Peyer's patch (tissue), 4 donors: ENCODE results near the gene SLC1A2.

Experiments used
- CTCF ChIP-seq, 6 experiments: fragments of 450-650 bp in 4 of 6; fragments of 200-600 bp in 2 of 6; sonication (generic) in 1 of 6; IDR thresholded peaks; one replicate each; pipeline ENCODE4 v1.5.1; 2017 to 2019; ENCODE audit warnings: antibody characterized with exemption in 6 of 6, mild to moderate bottlenecking in 3 of 6, moderate library complexity in 1 of 6
- POLR2A ChIP-seq, 2 donors: fragments of 450-650 bp; IDR thresholded peaks; one replicate each; pipeline ENCODE4 v1.5.1; 2017; ENCODE audit warnings: antibody characterized with exemption in 2 of 2, mild to moderate bottlenecking in 2 of 2, moderate library complexity in 2 of 2

GRCh38 chr11:35383953-35384352, 35.4 kb downstream of the SLC1A2 start:
- TF ChIP-seq CTCF (IDR thresholded peaks at IDR 0.05): no peak
- no peak for TF ChIP-seq POLR2A (IDR thresholded peaks at IDR 0.05)
